RWPE2 (cell line): ENCODE results near the gene KBTBD12.

Experiments
- ATAC-seq: fragments of 200-7000 bp; cut with Tn5 transposase; 3 replicates; pipeline ENCODE4 v1.9.1; 2021; ENCODE audit warnings: low read depth
- DNase-seq: peaks from one replicate; pipeline ENCODE4 v3.0.0-alpha.2; 2020; ENCODE audit warnings: low spot score
- H3K27ac ChIP-seq: fragments of 450-650 bp; 2 replicates; pipeline ENCODE4 v1.5.1; 2017; ENCODE audit warnings: mild to moderate bottlenecking; ENCODE audit not compliant: poor library complexity, severe bottlenecking
- H3K27me3 ChIP-seq: fragments of 250-450 bp; sonication (Bioruptor Pico); 2 replicates; pipeline ENCODE4 v1.5.1; 2021; ENCODE audit warnings: mild to moderate bottlenecking, moderate library complexity; ENCODE audit not compliant: insufficient read depth, poor library complexity, severe bottlenecking
- H3K36me3 ChIP-seq: fragments of 250-450 bp; sonication (Bioruptor Pico); 2 replicates; pipeline ENCODE4 v1.5.1; 2020; ENCODE audit warnings: low read depth, mild to moderate bottlenecking, moderate library complexity
- H3K4me1 ChIP-seq: fragments of 250-450 bp; sonication (Bioruptor Pico); 2 replicates; pipeline ENCODE4 v1.5.1; 2021; ENCODE audit warnings: mild to moderate bottlenecking, moderate library complexity; ENCODE audit not compliant: insufficient read depth, poor library complexity, severe bottlenecking
- H3K4me3 ChIP-seq: fragments of 250-450 bp; sonication (Bioruptor Pico); 2 replicates; pipeline ENCODE4 v1.5.1; 2021; ENCODE audit warnings: mild to moderate bottlenecking, moderate library complexity; ENCODE audit not compliant: severe bottlenecking
- H3K9me3 ChIP-seq: fragments of 250-450 bp; sonication (Bioruptor Pico); 2 replicates; pipeline ENCODE4 v1.5.1; 2021; ENCODE audit warnings: mild to moderate bottlenecking, moderate library complexity; ENCODE audit not compliant: severe bottlenecking
- CTCF ChIP-seq: fragments of 450-650 bp; IDR thresholded peaks from one replicate; pipeline ENCODE4 v1.5.1; 2017; ENCODE audit warnings: mild to moderate bottlenecking, moderate library complexity; ENCODE audit not compliant: poor library complexity, severe bottlenecking

Gene KBTBD12

DNA sequence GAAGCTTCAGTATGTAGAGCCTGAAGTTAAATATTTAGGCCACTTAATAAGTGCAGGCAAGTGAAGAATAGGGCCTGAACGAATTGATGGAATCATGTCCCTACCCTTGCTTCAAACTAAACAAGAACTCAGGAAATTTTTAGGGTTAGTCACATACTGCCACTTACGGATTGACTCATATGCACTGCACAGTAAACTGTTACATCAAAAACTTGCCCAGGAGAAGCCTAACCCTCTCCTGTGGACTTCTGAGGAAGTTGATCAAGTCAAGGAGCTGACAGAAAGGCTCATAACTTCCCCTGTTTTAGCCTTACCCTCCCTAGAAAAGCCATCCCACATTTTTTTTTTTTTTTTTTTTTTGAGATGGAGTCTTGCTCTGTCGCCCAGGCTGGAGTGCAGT, 20.6 kb upstream of the KBTBD12 start:
- Histone ChIP-seq H3K4me3 (no peak overlapping the region), H3K9me3 (peaks cover 2% of the 10 kb centered on the region), H3K27ac (no peak overlapping the region), H3K4me1 (no peaks in the 10 kb centered on the region), H3K27me3 (no peaks in the 10 kb centered on the region), H3K36me3 (no peaks in the 10 kb centered on the region)
- no peak for TF ChIP-seq CTCF
- DNase-seq: no peak
- no peak for ATAC-seq

DNA sequence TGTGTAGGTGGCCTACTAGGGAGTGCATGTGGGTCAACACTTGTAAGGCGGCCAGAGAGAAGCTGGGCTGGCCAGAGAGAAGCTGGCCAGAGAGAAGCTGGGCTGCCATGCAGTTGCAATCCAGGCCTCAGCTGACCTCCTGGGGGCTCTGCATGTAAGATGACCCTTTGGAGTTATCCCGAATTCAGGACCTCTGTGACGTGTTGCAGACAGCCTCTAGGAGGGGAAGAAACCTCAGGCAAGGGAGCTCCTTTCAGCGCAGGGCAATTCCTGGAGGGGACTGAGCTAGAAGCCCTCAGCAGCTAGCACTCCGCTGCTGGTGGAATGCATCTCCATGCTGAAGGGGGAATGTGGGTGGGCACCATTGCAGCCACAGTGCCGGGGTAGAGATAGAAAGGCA, 15.8 kb upstream of the KBTBD12 start:
- no peaks in the 10 kb centered on the region for H3K4me1 ChIP-seq
- no peaks in the 10 kb centered on the region for H3K36me3 ChIP-seq
- ATAC-seq: no peak
- no peak overlapping the region for H3K27ac ChIP-seq
- DNase-seq: no peak
- no peaks in the 10 kb centered on the region for H3K27me3 ChIP-seq
- no peak overlapping the region for H3K4me3 ChIP-seq
- no peaks in the 10 kb centered on the region for H3K9me3 ChIP-seq
- TF ChIP-seq CTCF: no peak

DNA sequence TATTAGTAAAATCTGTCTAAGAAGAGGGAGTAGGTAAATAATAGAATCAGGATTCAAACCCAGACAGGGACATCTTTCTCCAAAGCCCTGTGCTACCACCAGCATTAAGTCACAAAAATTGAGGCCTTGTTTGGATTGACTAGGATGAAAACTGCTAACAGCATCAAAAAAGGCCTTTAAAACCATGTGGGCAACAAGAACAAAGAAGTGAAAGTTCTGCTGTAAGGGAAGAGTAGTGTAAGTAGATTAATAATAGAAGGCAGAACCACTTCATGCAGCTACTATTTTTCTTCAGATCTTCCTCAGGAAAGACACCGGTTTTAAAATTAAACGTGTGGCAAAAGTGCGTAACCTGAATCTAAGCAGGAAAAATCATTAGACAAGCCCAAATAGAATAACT, 15.3 kb upstream of the KBTBD12 start:
- Histone ChIP-seq H3K36me3 (no peaks in the 10 kb centered on the region), H3K27ac (no peak overlapping the region), H3K4me3 (no peak overlapping the region), H3K9me3 (no peaks in the 10 kb centered on the region), H3K4me1 (no peaks in the 10 kb centered on the region), H3K27me3 (no peaks in the 10 kb centered on the region)
- ATAC-seq: no peak
- no peak for DNase-seq
- TF ChIP-seq CTCF: no peak

DNA sequence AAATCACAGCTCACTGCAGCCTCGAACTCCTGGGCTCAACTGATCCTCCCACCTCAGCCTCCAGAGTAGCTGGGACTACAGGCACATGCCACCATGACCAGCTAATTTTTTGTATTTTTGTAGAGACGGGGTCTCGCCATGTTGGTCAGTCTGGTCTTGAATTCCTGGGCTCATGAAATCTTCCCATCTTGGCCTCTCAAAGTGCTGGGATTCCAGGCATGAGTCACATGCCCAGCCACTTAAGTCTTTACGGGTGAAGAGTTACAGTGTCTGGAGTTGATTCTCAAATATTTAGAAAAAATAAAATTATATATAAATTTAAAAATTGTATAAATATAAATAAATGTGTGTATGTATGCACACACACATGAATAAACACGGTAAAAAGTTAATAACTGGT, 14.5 kb upstream of the KBTBD12 start:
- ATAC-seq (no peak), DNase-seq (no peak)
- Histone ChIP-seq H3K4me3 (no peak overlapping the region), H3K27ac (no peak overlapping the region), H3K9me3 (no peaks in the 10 kb centered on the region), H3K36me3 (no peaks in the 10 kb centered on the region), H3K4me1 (no peaks in the 10 kb centered on the region), H3K27me3 (no peaks in the 10 kb centered on the region)
- TF ChIP-seq CTCF: no peak

DNA sequence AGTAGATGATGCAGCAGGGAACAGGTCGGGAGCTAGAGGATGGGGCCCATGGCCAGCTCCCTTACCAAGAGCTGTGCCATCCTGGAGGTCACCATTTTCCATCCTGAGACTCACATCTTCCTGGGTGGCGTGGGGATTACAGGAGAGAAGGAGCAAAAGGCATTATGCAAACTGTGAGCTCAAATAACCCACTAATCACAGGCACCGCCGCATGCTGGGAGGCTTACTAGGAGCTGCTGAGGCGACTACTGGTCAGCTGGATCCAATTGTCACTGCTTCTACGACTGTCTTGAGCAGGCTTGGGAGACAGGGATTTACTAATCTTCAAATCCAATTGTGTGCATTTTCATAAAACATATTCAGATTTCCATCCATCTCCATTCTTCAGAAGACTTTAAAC, 12.5 kb upstream of the KBTBD12 start:
- Histone ChIP-seq H3K4me3 (no peak overlapping the region), H3K36me3 (no peaks in the 10 kb centered on the region), H3K27ac (no peak overlapping the region), H3K9me3 (no peaks in the 10 kb centered on the region), H3K27me3 (no peaks in the 10 kb centered on the region), H3K4me1 (no peaks in the 10 kb centered on the region)
- no peak for DNase-seq
- TF ChIP-seq CTCF: no peak
- no peak for ATAC-seq
